NCI-H2107 (cell line): ENCODE data around the gene NUP50.

ENCODE experiments used
- DNase-seq: peaks from one replicate; lab custom pipeline; 2025; lab: John Stamatoyannopoulos, UW

NUP50 gene

DNA sequence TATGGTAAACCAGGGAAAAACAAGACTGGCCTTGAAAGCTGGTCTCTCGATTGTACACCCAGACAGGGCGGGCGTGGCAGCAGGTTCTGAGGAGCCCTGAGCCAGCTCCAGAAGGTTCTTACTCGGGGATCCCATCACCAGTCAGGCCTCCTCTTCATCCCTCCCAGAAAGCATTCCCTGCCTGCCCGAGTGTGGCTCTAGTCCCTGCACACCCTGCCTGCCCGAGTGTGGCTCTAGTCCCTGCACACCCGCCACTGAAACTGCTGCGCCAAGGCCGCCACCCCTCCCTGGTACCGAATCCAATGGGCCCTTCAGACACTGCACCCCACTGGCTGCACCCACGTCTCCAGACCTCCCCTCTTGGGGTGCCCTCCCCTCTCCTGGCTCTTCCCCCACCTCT is 46.9 kb downstream of the NUP50 start:
- no peak for DNase-seq

DNA sequence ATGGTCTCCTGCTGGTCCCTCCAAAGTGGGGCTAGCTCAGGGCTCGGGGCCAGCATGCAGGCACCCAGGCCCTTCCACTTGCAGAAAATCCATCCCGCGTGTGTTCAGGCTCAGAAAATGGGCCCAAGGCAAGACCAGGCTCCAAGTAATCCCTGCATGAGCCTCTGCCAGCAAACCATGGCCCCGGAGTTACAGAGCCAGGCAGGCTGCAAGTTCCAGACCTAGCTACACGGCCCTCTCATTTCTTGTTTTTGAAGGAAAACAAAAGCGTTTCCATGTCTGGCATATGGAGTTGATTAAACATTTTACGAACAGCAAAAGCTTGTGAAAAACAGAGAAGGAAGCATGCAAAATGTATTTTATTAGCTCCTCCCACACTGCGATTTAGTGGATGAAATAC is 47.3 kb downstream of the NUP50 start:
- DNase-seq, result no peak

- DNase-seq, result no peak
Measured at GRCh38 chr22:45211435-45211834, 47.7 kb downstream of the NUP50 start.

DNA sequence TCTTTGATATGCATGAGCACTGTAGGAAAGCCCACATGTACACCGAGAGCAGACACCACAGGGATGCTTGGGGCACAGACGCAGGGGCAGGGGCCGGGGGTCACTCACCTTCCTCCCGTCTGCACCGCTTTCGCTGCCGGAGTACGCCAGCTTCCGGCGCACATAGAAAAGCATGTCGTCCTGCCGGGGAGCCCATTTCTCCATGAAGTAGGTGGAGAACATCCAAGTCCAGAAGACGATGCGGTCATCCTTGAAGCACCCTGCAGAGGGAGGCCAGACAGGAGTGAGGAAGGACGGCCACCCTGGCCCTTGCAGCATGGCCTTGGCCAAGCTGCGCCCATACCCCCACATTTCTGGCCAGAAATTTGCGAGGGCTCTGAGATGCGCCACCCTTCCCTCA is 48.1 kb downstream of the NUP50 start:
- no peak for DNase-seq

DNA sequence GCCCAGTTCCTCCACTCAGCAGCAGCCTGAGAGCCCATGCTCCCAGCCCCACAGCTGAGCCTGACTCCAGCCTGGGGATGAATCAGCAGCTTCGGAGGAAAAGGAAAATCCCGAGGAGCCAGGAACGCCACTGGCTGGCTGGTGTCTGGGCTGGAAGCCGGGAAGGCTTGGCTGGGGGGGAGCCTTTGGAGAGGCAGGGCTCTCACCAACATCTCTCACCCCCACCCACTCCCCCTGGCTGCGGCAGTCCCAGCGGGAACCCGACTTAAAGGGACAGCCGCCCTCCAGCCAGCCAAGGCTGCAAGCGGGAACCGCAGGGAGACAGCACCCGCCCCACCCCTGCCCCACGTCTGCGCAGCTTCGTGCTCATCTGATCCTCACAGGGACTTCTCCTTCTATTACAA is 48.6 kb downstream of the NUP50 start:
- peak; percentile 35 for DNase-seq

GRCh38 chr22:45212992-45213751 is 49.4 kb downstream of the NUP50 start:
- no peak for DNase-seq

GRCh38 chr22:45216133-45217003 is 52.6 kb downstream of the NUP50 start:
- no peak for DNase-seq

GRCh38 chr22:45217345-45217744 is 53.6 kb downstream of the NUP50 start:
- no peak for DNase-seq

GRCh38 chr22:45217806-45218205 is 54.1 kb downstream of the NUP50 start:
- DNase-seq, result no peak

DNA sequence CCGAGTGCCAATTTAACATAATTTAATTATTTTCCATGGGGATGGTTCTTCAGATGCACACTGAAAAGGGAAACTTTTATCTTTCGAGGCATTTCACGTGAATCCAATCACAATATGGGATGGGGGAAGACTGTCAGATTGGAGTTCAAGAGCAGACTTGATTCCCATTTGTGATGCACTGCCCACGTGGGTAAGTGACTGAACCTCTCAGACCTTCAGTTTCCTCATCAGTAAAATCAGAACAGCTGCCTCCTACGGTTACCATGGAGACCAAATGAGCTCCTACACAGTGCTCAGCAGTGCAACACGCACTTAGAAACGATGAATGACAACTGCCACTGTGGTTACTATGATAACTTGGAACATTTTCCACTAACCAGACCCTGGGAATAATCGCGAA is 55.3 kb downstream of the NUP50 start:
- DNase-seq, result no peak

DNA sequence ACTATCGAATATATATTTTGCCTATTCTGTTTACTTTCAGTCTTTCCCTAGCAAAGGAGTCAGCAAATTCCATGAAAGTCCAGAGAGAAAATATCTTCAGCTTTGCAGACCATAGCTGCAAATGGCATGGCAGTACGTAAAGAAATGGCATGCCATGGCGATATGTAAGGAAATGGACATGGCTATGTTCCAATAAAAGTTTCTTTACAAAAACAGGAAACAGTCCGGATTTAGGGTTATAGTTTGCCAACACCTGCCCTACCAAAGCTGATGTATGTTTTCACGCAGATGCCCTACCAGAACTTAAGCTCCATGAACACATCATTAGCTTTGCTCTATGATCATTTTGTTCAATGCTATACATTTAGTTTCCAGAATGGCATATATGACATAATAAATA is 57.5 kb downstream of the NUP50 start:
- DNase-seq, result no peak

DNA sequence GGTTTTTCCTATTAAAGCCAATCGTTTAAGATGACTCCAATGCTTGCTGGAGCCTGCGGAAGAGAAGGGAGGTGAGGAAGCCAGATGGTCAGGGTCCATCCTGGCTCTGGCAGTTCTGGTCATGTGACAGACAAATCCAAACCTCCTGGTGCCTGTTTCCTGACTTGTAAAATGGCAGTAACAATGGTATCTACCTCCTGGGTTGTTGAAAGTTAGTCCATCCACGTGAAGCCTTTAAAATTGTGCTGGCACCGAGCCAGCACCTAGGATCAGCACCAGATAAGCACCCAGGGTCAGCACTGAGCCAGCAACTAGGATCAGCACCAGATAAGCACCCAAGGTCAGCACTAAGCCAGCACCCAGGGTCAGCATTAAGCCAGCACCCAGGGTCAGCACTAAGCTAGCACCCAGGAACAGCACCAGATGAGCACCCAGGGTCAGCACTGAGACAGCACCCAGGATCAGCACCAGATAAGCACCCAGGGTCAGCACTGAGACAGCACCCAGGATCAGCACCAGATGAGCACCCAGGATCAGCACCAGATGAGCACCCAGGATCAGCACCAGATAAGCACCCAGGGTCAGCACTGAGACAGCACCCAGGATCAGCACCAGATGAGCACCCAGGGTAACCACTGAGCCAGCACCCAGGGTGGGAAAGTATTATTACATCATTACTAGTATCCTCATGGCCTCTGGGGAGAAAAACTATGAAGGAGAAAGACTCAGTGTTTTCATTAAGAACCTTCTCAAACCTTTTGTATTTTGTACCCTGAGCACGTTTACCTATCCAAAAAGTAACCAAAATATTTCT is 59.8 kb downstream of the NUP50 start:
- DNase-seq, result no peak

GRCh38 chr22:45224331-45224730 is 60.6 kb downstream of the NUP50 start:
- DNase-seq, result no peak

DNA sequence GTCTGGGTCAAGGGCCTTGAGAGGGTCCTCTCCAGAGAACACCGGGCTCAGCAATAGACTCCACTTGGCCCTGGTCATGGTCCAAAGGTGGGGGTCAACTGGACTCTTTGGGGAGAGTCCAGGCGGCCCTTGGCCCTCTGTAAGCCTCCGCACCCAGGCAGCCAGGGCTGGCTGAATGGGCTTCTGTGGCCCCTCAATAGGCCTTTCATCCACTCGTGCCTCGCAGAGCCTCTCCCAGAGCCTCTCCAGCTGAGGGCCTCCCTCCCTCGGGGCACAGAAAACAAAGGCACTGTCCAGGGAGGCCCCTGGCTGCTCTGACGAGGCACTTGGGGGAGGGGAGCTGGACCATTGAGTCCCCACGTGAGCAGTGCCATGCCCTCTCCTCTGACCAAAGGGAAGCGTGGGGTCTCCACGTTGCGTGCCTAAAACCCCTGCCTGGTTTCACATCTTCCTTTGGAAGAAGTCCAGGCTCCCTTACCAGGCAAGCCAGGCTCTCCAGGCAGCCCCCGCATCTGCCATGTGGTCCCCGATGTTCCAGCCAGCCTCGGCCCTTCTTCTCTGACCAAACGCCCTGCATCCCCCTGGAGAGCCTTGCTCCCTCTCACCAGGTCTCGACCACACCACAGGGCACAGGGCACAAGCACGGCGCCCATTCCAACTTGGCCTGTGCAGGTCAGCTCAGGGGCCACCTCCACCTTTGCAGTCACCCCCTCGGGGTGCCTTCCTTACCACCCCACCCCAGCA is 61.4 kb downstream of the NUP50 start:
- no peak for DNase-seq

- DNase-seq, result no peak
Measured at GRCh38 chr22:45225732-45226502, 62.2 kb downstream of the NUP50 start.

- no peak for DNase-seq
Measured at GRCh38 chr22:45226503-45227186, 62.9 kb downstream of the NUP50 start.

DNA sequence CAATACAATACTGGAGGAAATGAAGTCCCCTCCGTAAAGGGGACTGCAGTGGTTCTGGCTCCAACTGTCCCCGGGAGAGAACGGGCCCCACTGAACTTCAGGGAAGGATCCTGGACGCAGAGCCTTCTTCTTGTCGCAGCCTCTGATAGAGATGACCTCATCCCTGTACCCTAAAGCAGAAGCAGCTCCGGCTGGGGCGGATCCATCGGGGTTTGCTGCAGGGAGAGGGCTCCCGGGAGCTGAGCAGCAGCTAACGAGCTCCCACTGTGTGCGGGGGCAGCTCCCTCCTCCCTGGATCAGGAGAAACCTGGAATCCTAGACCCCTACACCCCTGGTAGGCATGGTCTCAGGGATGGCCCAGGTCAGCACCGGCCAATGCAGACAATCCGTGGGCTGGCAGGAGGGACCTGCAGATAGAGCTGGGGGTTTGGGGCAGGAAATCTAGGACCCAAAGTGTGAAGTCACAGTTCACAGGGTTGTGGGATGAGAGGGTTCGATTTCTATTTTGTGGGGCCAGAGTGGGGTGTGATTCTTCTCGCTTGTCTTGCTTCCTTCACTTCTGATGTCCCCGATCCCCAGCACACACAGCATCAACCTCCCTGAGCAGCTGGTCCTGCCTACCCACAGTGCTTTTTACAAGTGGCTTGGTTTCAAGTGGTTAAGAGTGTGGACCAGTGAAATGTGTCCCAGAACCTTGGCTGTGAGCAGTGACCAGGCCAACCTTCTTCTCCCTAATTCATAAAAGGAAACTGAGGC is 64.1 kb downstream of the NUP50 start:
- DNase-seq, result no peak

GRCh38 chr22:45228401-45228754 is 64.7 kb downstream of the NUP50 start:
- DNase-seq, result no peak

DNA sequence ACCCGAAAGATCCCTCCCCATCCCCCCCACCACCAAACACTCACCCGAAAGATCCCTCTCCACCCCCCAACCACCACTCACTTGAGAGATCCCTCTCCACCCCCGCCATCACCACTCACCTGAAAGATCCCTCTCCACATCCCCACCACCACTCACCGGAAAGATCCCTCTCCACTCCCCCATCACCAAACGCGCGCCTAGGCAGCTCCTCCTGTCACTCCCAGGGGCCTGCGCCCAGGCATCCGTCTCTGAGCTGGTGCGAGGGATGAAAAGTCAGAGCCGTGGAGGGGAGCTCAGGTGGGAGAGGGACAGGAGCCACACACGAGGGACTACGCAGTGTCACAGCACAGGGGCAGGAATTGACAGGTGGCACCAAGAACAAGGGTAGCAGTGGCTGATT is 65.5 kb downstream of the NUP50 start:
- DNase-seq, result no peak
